Measurements from ENCODE around the gene MAP3K14.

GRCh38 chr17:45361451-45361850 is 44.6 kb upstream of the MAP3K14 start:
- TF ChIP-seq CTCF (IDR thresholded peaks at IDR 0.05; ENCODE audit: low read depth, low read length, missing input control) (no peak), YY1 (IDR thresholded peaks at IDR 0.05) (no peak), TAF1 (conservative IDR thresholded peaks at IDR 0.05) (no peak), GABPA (IDR thresholded peaks at IDR 0.05 in 1 of 2, conservative IDR thresholded peaks at IDR 0.05 in 1 of 2) (no peak), REST (IDR thresholded peaks at IDR 0.05) (no peak), JUND (IDR thresholded peaks at IDR 0.05) (no peak), HNF4G (IDR thresholded peaks at IDR 0.05) (no peak), SP1 (IDR thresholded peaks at IDR 0.05) (no peak), ATF3 (IDR thresholded peaks at IDR 0.05) (no peak), RXRA (IDR thresholded peaks at IDR 0.05) (no peak)

All from liver (tissue), 3 donors.